ENCODE results near the gene GRIN2C.

DNA sequence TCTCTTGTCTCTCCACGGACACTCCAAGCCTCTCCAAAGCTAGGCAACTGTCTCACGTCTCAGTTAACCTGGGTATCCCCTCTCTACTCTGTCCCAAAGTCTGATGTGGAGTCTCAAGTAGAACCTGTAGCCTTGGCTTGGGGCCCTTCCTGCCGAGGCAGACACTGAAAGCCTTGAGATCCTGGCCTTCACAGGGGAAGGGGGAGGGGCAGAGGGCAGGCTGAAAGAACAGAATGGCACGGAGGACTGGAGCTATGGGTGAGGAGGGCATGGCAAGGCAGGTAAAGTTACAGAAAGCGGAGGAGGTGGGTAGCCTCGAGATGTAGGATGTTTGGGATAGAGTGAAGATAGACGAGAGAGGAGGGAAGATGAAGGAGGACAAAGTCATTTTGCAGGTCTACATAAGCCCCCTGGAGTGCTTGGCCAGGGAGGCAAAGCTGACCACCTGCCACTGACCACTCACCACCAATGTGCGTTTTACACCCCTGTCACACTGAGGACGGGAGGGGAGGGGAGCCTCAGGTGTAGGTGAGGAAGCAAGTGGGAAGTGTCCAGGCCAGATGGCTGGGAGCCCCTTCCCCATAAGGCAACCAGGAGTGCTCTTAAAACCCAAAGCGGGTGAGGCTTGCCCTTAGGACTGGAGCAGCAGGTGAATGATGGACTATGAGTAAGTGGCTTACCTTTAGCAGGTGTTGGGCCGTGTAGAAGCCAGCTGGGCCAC is 11.8 kb upstream of the GRIN2C start:
- TF ChIP-seq CEBPB (IDR thresholded peaks at IDR 0.05) (no peak), CREB1 (IDR thresholded peaks at IDR 0.05; ENCODE audit: low read depth) (no peak), EGR1 (IDR thresholded peaks at IDR 0.05) (no peak), EP300 (IDR thresholded peaks at IDR 0.05; ENCODE audit: borderline replicate concordance) (no peak)
- TF ChIP-seq, protein P1, sequence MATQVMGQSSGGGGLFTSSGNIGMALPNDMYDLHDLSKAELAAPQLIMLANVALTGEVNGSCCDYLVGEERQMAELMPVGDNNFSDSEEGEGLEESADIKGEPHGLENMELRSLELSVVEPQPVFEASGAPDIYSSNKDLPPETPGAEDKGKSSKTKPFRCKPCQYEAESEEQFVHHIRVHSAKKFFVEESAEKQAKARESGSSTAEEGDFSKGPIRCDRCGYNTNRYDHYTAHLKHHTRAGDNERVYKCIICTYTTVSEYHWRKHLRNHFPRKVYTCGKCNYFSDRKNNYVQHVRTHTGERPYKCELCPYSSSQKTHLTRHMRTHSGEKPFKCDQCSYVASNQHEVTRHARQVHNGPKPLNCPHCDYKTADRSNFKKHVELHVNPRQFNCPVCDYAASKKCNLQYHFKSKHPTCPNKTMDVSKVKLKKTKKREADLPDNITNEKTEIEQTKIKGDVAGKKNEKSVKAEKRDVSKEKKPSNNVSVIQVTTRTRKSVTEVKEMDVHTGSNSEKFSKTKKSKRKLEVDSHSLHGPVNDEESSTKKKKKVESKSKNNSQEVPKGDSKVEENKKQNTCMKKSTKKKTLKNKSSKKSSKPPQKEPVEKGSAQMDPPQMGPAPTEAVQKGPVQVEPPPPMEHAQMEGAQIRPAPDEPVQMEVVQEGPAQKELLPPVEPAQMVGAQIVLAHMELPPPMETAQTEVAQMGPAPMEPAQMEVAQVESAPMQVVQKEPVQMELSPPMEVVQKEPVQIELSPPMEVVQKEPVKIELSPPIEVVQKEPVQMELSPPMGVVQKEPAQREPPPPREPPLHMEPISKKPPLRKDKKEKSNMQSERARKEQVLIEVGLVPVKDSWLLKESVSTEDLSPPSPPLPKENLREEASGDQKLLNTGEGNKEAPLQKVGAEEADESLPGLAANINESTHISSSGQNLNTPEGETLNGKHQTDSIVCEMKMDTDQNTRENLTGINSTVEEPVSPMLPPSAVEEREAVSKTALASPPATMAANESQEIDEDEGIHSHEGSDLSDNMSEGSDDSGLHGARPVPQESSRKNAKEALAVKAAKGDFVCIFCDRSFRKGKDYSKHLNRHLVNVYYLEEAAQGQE (IDR thresholded peaks at IDR 0.05; ENCODE audit: low read depth) = no peak

All from Ishikawa (cell line).